Esophagus muscularis mucosa (tissue), 4 donors: ENCODE measurements around the gene KYNU. TPM values are rescaled to one million over a fixed set of nuclear protein-coding genes. Genes with fewer than 3 reads are reported as not detected.

Experiments
- DNase-seq: peaks from one replicate; pipeline ENCODE4 v3.0.0-alpha.2; 2017; ENCODE audit errors: extremely low spot score
- H3K27ac ChIP-seq, 4 donors: fragments of 200-600 bp; sonication (generic); replicated peaks in 1 of 4; 1 replicate in 3 of 4; 2 replicates in 1 of 4; pipeline ENCODE4 v1.5.1; 2016 to 2019; ENCODE audit warnings: mild to moderate bottlenecking in 1 of 4
- H3K27me3 ChIP-seq, 4 donors: fragments of 200-600 bp; sonication (generic); one replicate each; pipeline versions ENCODE4 v1.5.1 to v1.6.0; 2016 to 2019
- H3K36me3 ChIP-seq, 4 donors: fragments of 200-600 bp; sonication (generic); one replicate each; pipeline ENCODE4 v1.5.1; 2016 to 2019
- H3K4me1 ChIP-seq, 4 donors: fragments of 200-600 bp; sonication (generic); one replicate each; pipeline ENCODE4 v1.5.1; 2016 to 2019
- H3K4me3 ChIP-seq, 4 donors: fragments of 200-600 bp; sonication (generic); 1 replicate in 2 of 4; 2 replicates in 2 of 4; pipeline ENCODE4 v1.5.1; 2016 to 2019; ENCODE audit warnings: mild to moderate bottlenecking in 4 of 4, moderate library complexity in 1 of 4
- H3K9me3 ChIP-seq, 4 donors: fragments of 200-600 bp; sonication (generic); 1 replicate in 3 of 4; 2 replicates in 1 of 4; pipeline ENCODE4 v1.5.1; 2016 to 2019
- CTCF ChIP-seq, 3 experiments: fragments of 200-600 bp in 2 of 3; fragments of 450-650 bp in 1 of 3; sonication (generic) in 2 of 3; IDR thresholded peaks; one replicate each; pipeline ENCODE4 v1.5.1; 2017 to 2019; ENCODE audit warnings: antibody characterized with exemption in 3 of 3, mild to moderate bottlenecking in 2 of 3, moderate library complexity in 1 of 3
- EP300 ChIP-seq: sonication (generic); formaldehyde crosslinking; IDR thresholded peaks from one replicate; pipeline ENCODE4 v1.6.1; 2017; ENCODE audit warnings: antibody characterized with exemption
- POLR2A ChIP-seq: fragments of 450-650 bp; IDR thresholded peaks from one replicate; pipeline ENCODE4 v1.6.1; 2017; ENCODE audit warnings: antibody characterized with exemption, moderate library complexity, mild to moderate bottlenecking, low read depth
- POLR2AphosphoS5 ChIP-seq, 2 donors: sonication (generic); formaldehyde crosslinking; IDR thresholded peaks; one replicate each; pipeline ENCODE4 v1.6.1; 2017; ENCODE audit warnings: antibody characterized with exemption in 2 of 2
- WGBS: methylation state at CpG from one replicate; pipeline ENCODE4 v1.1.5; 2018; 5-methylcytosine and 5-hydroxymethylcytosine counted together
- intact Hi-C: fragments of 100-400 bp; cut with DNase I; formaldehyde crosslinking; loops from one replicate; pipeline ENCODE4 v1.15.1; 2023
- total RNA-seq, 4 donors: library from RNA; depleted of rRNA; stranded (reverse); fragments of >200 nt; gene quantifications; one replicate each; pipeline versions ENCODE4 v1.1.0 to v1.2.1, GENCODE V29; 2016

KYNU gene
- total RNA-seq, 4 donors from 2014 or later = 1.2 to 9.4 (median 3.9) TPM

- no peak for DNase-seq
- WGBS = 77% methylated on average over 2 of the region's 2 CpGs
- H3K27ac ChIP-seq = no peak overlapping the region
- peaks cover 0 to under 1% (median 0%) of the 10 kb centered on the region in 4 donors for H3K4me1 ChIP-seq
- H3K27me3 ChIP-seq = peaks cover 0 to 10% (median 0%) of the 10 kb centered on the region in 4 donors
- TF ChIP-seq POLR2AphosphoS5 (IDR thresholded peaks at IDR 0.05) = no peak
- TF ChIP-seq EP300 = no peak
- no peak for TF ChIP-seq CTCF (IDR thresholded peaks at IDR 0.05)
- no peak for TF ChIP-seq POLR2A
- intact Hi-C loops = no loop called here
- H3K36me3 ChIP-seq = no peaks in the 10 kb centered on the region
- H3K4me3 ChIP-seq = no peak overlapping the region
- no peaks in the 10 kb centered on the region for H3K9me3 ChIP-seq
Measured at GRCh38 chr2:142994665-142995064, 117.2 kb downstream of the KYNU start.

GRCh38 chr2:142997231-142997630 is 119.8 kb downstream of the KYNU start:
- no peak overlapping the region for H3K27ac ChIP-seq
- H3K27me3 ChIP-seq = peaks cover 0 to 10% (median 0%) of the 10 kb centered on the region in 4 donors
- H3K9me3 ChIP-seq = no peaks in the 10 kb centered on the region
- H3K4me3 ChIP-seq = no peak overlapping the region
- TF ChIP-seq EP300 (no peak), POLR2AphosphoS5 (IDR thresholded peaks at IDR 0.05) (no peak), CTCF (IDR thresholded peaks at IDR 0.05) (no peak), POLR2A (no peak)
- no peaks in the 10 kb centered on the region for H3K4me1 ChIP-seq
- no peak for DNase-seq
- intact Hi-C loops = no loop called here
- H3K36me3 ChIP-seq = no peaks in the 10 kb centered on the region
- 55% methylated on average over 1 of the region's 1 CpG for WGBS

GRCh38 chr2:143000599-143000998 is 123.1 kb downstream of the KYNU start:
- Histone ChIP-seq H3K4me3 (no peak overlapping the region), H3K27me3 (peaks cover 0 to 12% (median 0%) of the 10 kb centered on the region in 4 donors), H3K27ac (no peak overlapping the region), H3K9me3 (no peaks in the 10 kb centered on the region), H3K36me3 (no peaks in the 10 kb centered on the region), H3K4me1 (no peaks in the 10 kb centered on the region)
- intact Hi-C loops = no loop called here
- TF ChIP-seq POLR2AphosphoS5 (IDR thresholded peaks at IDR 0.05) = no peak
- TF ChIP-seq EP300 = no peak
- TF ChIP-seq CTCF (IDR thresholded peaks at IDR 0.05) = no peak
- 86% methylated on average over 2 of the region's 2 CpGs for WGBS
- no peak for DNase-seq

GRCh38 chr2:143001501-143001900 is 124.0 kb downstream of the KYNU start:
- intact Hi-C loops = no loop called here
- no peaks in the 10 kb centered on the region for H3K4me1 ChIP-seq
- 83% methylated on average over 1 of the region's 1 CpG for WGBS
- DNase-seq = no peak
- H3K9me3 ChIP-seq = no peaks in the 10 kb centered on the region
- TF ChIP-seq EP300 (no peak), POLR2AphosphoS5 (IDR thresholded peaks at IDR 0.05) (no peak), CTCF (IDR thresholded peaks at IDR 0.05) (no peak), POLR2A (no peak)
- H3K36me3 ChIP-seq = no peaks in the 10 kb centered on the region
- H3K4me3 ChIP-seq = no peak overlapping the region
- H3K27me3 ChIP-seq = peaks cover 0 to 8% (median 0%) of the 10 kb centered on the region in 4 donors
- H3K27ac ChIP-seq = no peak overlapping the region

- DNase-seq = no peak
- 14% methylated on average over 4 of the region's 4 CpGs for WGBS
- no peak overlapping the region for H3K27ac ChIP-seq
- no peaks in the 10 kb centered on the region for H3K27me3 ChIP-seq
- TF ChIP-seq EP300 = no peak
- no peak for TF ChIP-seq POLR2A
- TF ChIP-seq CTCF (IDR thresholded peaks at IDR 0.05) = no peak
- no peak for TF ChIP-seq POLR2AphosphoS5 (IDR thresholded peaks at IDR 0.05)
- H3K4me3 ChIP-seq = no peak overlapping the region
- intact Hi-C loops = no loop called here
- H3K4me1 ChIP-seq = peaks cover 0 to 4% (median 0%) of the 10 kb centered on the region in 4 donors
- H3K36me3 ChIP-seq = no peaks in the 10 kb centered on the region
- H3K9me3 ChIP-seq = no peaks in the 10 kb centered on the region
Measured at GRCh38 chr2:143015656-143016055, 138.2 kb downstream of the KYNU start.
